Naive thymus-derived CD8-positive, alpha-beta T cell (primary cell): Measurements from ENCODE around the gene SERPINF2. TPM values are rescaled to one million over a fixed set of nuclear protein-coding genes. Genes with fewer than 3 reads are reported as not detected.
"Not testable (repeated sequence)": the region's sequence is repeated elsewhere in the genome, so short reads cannot be mapped to it uniquely, and the experiment has no call there.

Experiments
- ATAC-seq, 2 donors: fragments of 150-1000 bp; cut with Tn5 transposase in 1 of 2; sonication (Bioruptor Pico), chemical (Tn5 transposase) in 1 of 2; 1 replicate in 1 of 2; 2 replicates in 1 of 2; pipeline ENCODE4 v1.10.0; 2021; ENCODE audit warnings: mild to moderate bottlenecking in 2 of 2, moderate library complexity in 2 of 2
- POLR2A ChIA-PET: fragments of 350-600 bp; sonication (Branson Sonifier 250); formaldehyde crosslinking; loops from one replicate; lab custom pipeline; 2021; ENCODE audit warnings: antibody characterized with exemption; lab: Charles Lee
- DNase-seq, 10 donors: peaks; one replicate each; pipeline versions ENCODE4 v3.0.0 to v3.0.0-alpha.2; 2020 to 2022
- H3K27ac Mint-ChIP-seq, 10 donors: one replicate each; pipeline ENCODE4 v1.8.0; 2020 to 2022; ENCODE audit warnings: mild to moderate bottlenecking in 10 of 10, mixed read lengths in 10 of 10, moderate library complexity in 4 of 10, inconsistent platforms in 1 of 10
- H3K27me3 Mint-ChIP-seq, 5 donors: one replicate each; pipeline ENCODE4 v1.8.0; 2021 to 2022; ENCODE audit warnings: mixed read lengths in 5 of 5
- H3K36me3 Mint-ChIP-seq, 3 donors: one replicate each; pipeline ENCODE4 v1.8.0; 2020 to 2022; ENCODE audit warnings: mixed read lengths in 3 of 3, mild to moderate bottlenecking in 2 of 3, inconsistent platforms in 1 of 3
- H3K4me1 Mint-ChIP-seq, 4 donors: one replicate each; pipeline ENCODE4 v1.8.0; 2021 to 2022; ENCODE audit warnings: mixed read lengths in 4 of 4
- H3K4me3 Mint-ChIP-seq, 10 donors: one replicate each; pipeline ENCODE4 v1.8.0; 2020 to 2022; ENCODE audit warnings: mild to moderate bottlenecking in 10 of 10, mixed read lengths in 10 of 10, moderate library complexity in 6 of 10, inconsistent platforms in 1 of 10
- H3K9me3 Mint-ChIP-seq, 9 donors: one replicate each; pipeline ENCODE4 v1.8.0; 2020 to 2022; ENCODE audit warnings: mixed read lengths in 9 of 9, mild to moderate bottlenecking in 3 of 9, inconsistent platforms in 1 of 9, moderate library complexity in 1 of 9
- polyA plus RNA-seq, 3 donors: library from polyadenylated mRNA; unstranded; fragments of 300-500 nt; fragmentation: Illumina TruSeq; gene quantifications; one replicate each; pipeline ENCODE4 v1.2.3, GENCODE V29; 2021
- total RNA-seq, 8 experiments: library from RNA in 2 of 8; stranded (reverse) in 2 of 8; gene quantifications; one replicate each; pipeline ENCODE4 v1.2.3 and lab custom pipeline; 2021 to 2026

SERPINF2 gene
- total and polyA plus RNA-seq, 5 experiments from 2014 or later = 0.10 to 1.5 (median 0.55) TPM; not detected in 1

- DNase-seq (peak; percentile 39 to 83 (median 72)), ATAC-seq (peak; percentile 22 to 40)
- Mint-ChIP-seq H3K4me1 (peaks cover 12 to 43% (median 32%) of the 10 kb centered on the region in 4 donors), H3K36me3 (no peaks in the 10 kb centered on the region), H3K27ac (peak overlapping the region; percentile 90 to 96 (median 94)), H3K9me3 (no peaks in the 10 kb centered on the region), H3K4me3 (peak overlapping the region; percentile 83 to 96 (median 94)), H3K27me3 (peaks cover 0 to 14% (median 7%) of the 10 kb centered on the region in 5 donors)
- POLR2A ChIA-PET = interaction anchor here (0.9 to 3.2 kb wide), 22 partner anchors 7 to 550 kb away, joined by 3 to 19 read pairs (median 5); partner anchors contain the start of genes DPH1, PRPF8, RILP and RPA1
Observed at GRCh38 chr17:1716912-1717695, 25.6 kb upstream of the SERPINF2 start.

GRCh38 chr17:1718362-1719165 is 24.1 kb upstream of the SERPINF2 start:
- Mint-ChIP-seq H3K4me1 (peaks cover 17 to 53% (median 42%) of the 10 kb centered on the region in 4 donors), H3K27me3 (peaks cover 0 to 14% (median 3%) of the 10 kb centered on the region in 5 donors), H3K27ac (peak overlapping the region in 4 of 10 donors; percentile 37 to 68 (median 54)), H3K9me3 (no peaks in the 10 kb centered on the region), H3K4me3 (peak overlapping the region in 5 of 10 donors; percentile 50 to 96 (median 92)), H3K36me3 (no peaks in the 10 kb centered on the region)
- DNase-seq = no peak
- POLR2A ChIA-PET = interaction anchor here (0.7 kb wide), 2 partner anchors 10 to 473 kb away, joined by 3 to 4 read pairs; no protein-coding TSS in a partner anchor
- ATAC-seq = no peak

GRCh38 chr17:1720856-1721386 is 21.8 kb upstream of the SERPINF2 start:
- Mint-ChIP-seq H3K27ac (peak overlapping the region in 9 of 10 donors; percentile 16 to 91 (median 71)), H3K36me3 (peaks cover 0 to 2% (median 0%) of the 10 kb centered on the region in 3 donors), H3K27me3 (peaks cover 0 to 1% (median 0%) of the 10 kb centered on the region in 5 donors), H3K4me1 (peaks cover 21 to 51% (median 48%) of the 10 kb centered on the region in 4 donors), H3K4me3 (peak overlapping the region in 7 of 10 donors; percentile 13 to 82 (median 45)), H3K9me3 (no peaks in the 10 kb centered on the region)
- POLR2A ChIA-PET = interaction anchor here (0.7 to 4.7 kb wide), 11 partner anchors 37 to 149 kb away, joined by 3 to 27 read pairs (median 5); partner anchors contain the start of genes RPA1, SERPINF1 and SMYD4
- DNase-seq (peak; percentile 43 to 85 (median 65)), ATAC-seq (no peak)

GRCh38 chr17:1722022-1722421 is 20.6 kb upstream of the SERPINF2 start:
- POLR2A ChIA-PET = interaction anchor here (0.5 to 4.7 kb wide), 14 partner anchors 12 to 182 kb away, joined by 3 to 27 read pairs (median 5); no protein-coding TSS in a partner anchor
- H3K27ac Mint-ChIP-seq = peak overlapping the region in 8 of 10 donors; percentile 20 to 97 (median 96)

GRCh38 chr17:1724351-1724868 is 18.3 kb upstream of the SERPINF2 start, which contains the start of gene WDR81:
WDR81 (plus strand) TSS chr17:1724704; CDS start chr17:1724960, 256 bp downstream.
- Mint-ChIP-seq H3K9me3 (no peaks in the 10 kb centered on the region), H3K4me1 (peaks cover 18 to 56% (median 43%) of the 10 kb centered on the region in 4 donors), H3K27ac (peak within 1 kb of the TSS; percentile 57 to 94 (median 86)), H3K4me3 (peak within 1 kb of the TSS; percentile 74 to 89 (median 80)), H3K27me3 (no peaks in the 10 kb centered on the region), H3K36me3 (peaks cover 0 to 17% (median 2%) of the 10 kb centered on the region in 3 donors)
- DNase-seq = peak; percentile 73 to 91 (median 82)
- ATAC-seq = peak; percentile 81 to 82
- POLR2A ChIA-PET = interaction anchor here (0.6 to 4.7 kb wide), 16 partner anchors 8 to 309 kb away, joined by 3 to 31 read pairs (median 4); partner anchors contain the start of genes RILP, RPA1, SERPINF1 and SMYD4

More at GRCh38 chr17:1722022-1722421, 20.6 kb upstream of the SERPINF2 start:
- not testable (repeated sequence) for ATAC-seq, DNase-seq, H3K36me3 Mint-ChIP-seq, H3K27me3 Mint-ChIP-seq, H3K9me3 Mint-ChIP-seq
- peak overlapping the region in 4 of 10 donors; percentile 57 to 92 (median 82) for H3K4me3 Mint-ChIP-seq
- H3K4me1 Mint-ChIP-seq = peaks cover 17 to 54% (median 41%) of the 10 kb centered on the region in 4 donors

- DNase-seq = peak in 2 of 10 donors; percentile 14 to 61
- POLR2A ChIA-PET = interaction anchor here (0.8 to 3.7 kb wide), 12 partner anchors 8 to 309 kb away, joined by 3 to 31 read pairs (median 4); partner anchors contain the start of genes RILP, RPA1, SERPINF1 and SMYD4
- peaks cover 22 to 62% (median 49%) of the 10 kb centered on the region in 4 donors for H3K4me1 Mint-ChIP-seq
Observed at GRCh38 chr17:1724869-1725641, 17.6 kb upstream of the SERPINF2 start.

GRCh38 chr17:1725642-1726511 is 16.8 kb upstream of the SERPINF2 start:
- no peaks in the 10 kb centered on the region for H3K27me3 Mint-ChIP-seq
- no peaks in the 10 kb centered on the region for H3K9me3 Mint-ChIP-seq
- POLR2A ChIA-PET = interaction anchor here (1.5 to 3.7 kb wide), 4 partner anchors 9 to 104 kb away, joined by 6 to 31 read pairs (median 6); partner anchors contain the start of genes RPA1, SERPINF1 and SMYD4
- ATAC-seq (no peak), DNase-seq (peak in 1 of 10 donors; percentile 61)
- peaks cover 20 to 59% (median 46%) of the 10 kb centered on the region in 4 donors for H3K4me1 Mint-ChIP-seq
- H3K27ac Mint-ChIP-seq = peak overlapping the region in 9 of 10 donors; percentile 31 to 91 (median 68)
- peaks cover 0 to 26% (median 4%) of the 10 kb centered on the region in 3 donors for H3K36me3 Mint-ChIP-seq
- peak overlapping the region; percentile 65 to 87 (median 80) for H3K4me3 Mint-ChIP-seq

More at GRCh38 chr17:1724869-1725641, 17.6 kb upstream of the SERPINF2 start:
- Mint-ChIP-seq H3K36me3 (peaks cover 0 to 23% (median 4%) of the 10 kb centered on the region in 3 donors), H3K27ac (peak overlapping the region in 9 of 10 donors; percentile 31 to 91 (median 68)), H3K9me3 (no peaks in the 10 kb centered on the region), H3K27me3 (no peaks in the 10 kb centered on the region), H3K4me3 (peak overlapping the region; percentile 65 to 87 (median 80))
- ATAC-seq = peak; percentile 51 to 67

GRCh38 chr17:1726626-1727257 is 15.9 kb upstream of the SERPINF2 start:
- Mint-ChIP-seq H3K36me3 (peaks cover 0 to 32% (median 4%) of the 10 kb centered on the region in 3 donors), H3K9me3 (no peaks in the 10 kb centered on the region), H3K4me1 (peaks cover 20 to 57% (median 44%) of the 10 kb centered on the region in 4 donors), H3K27ac (peak overlapping the region in 1 of 10 donors; percentile 27), H3K4me3 (peak overlapping the region in 3 of 10 donors; percentile 4 to 36 (median 22)), H3K27me3 (no peaks in the 10 kb centered on the region)
- POLR2A ChIA-PET = interaction anchor here (0.5 to 1.5 kb wide), 6 partner anchors 10 to 433 kb away, joined by 3 to 6 read pairs (median 4); no protein-coding TSS in a partner anchor
- DNase-seq (no peak), ATAC-seq (no peak)

GRCh38 chr17:1727258-1727789 is 15.3 kb upstream of the SERPINF2 start:
- Mint-ChIP-seq H3K4me1 (peaks cover 20 to 53% (median 43%) of the 10 kb centered on the region in 4 donors), H3K27ac (no peak overlapping the region), H3K27me3 (no peaks in the 10 kb centered on the region), H3K4me3 (no peak overlapping the region), H3K9me3 (no peaks in the 10 kb centered on the region), H3K36me3 (peaks cover 0 to 35% (median 4%) of the 10 kb centered on the region in 3 donors)
- DNase-seq = no peak
- POLR2A ChIA-PET = interaction anchor here (0.5 to 1.2 kb wide), 5 partner anchors 35 to 433 kb away, joined by 3 to 5 read pairs (median 4); no protein-coding TSS in a partner anchor
- no peak for ATAC-seq
